ENCODE measurements around the gene PAX5. TPM values are rescaled to one million over a fixed set of nuclear protein-coding genes. Genes with fewer than 3 reads are reported as not detected.

PAX5 gene
- polyA plus RNA-seq, 1 donor from 2014 or later = not detected

DNA sequence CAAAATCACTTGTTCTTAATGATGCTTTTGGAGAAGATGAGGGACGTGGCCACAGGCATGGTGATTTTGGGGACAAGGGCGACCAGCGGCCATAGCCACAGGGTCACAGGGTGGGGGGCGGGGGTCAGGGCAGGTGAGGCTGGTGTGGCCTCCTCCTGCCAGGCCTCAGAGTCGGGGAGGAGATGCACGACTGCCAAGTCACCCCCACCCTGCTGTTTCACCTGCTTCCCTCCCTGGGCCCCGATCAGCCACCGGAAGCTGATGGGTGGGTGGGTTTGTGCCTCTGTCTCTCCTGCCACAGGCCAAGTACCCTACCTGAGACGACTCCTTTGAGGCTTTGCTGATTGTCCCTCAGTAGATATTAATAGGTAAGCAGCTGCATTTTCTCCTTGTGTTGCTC is 199.3 kb downstream of the PAX5 start:
- H3K9ac ChIP-seq (ENCODE audit: low read length) = no peak overlapping the region
- no peak overlapping the region for H2AFZ ChIP-seq (ENCODE audit: low read depth, low read length)
- no peaks in the 10 kb centered on the region for H3K79me2 ChIP-seq (replicated peaks; ENCODE audit: insufficient read depth, low read length)
- no peaks in the 10 kb centered on the region for H3K9me3 ChIP-seq (ENCODE audit: low read length)
- no peaks in the 10 kb centered on the region for H3K27me3 ChIP-seq (ENCODE audit: insufficient read depth, low read depth, low read length)
- no peak overlapping the region for H3K4me3 ChIP-seq (ENCODE audit: low read length)
- H3K4me2 ChIP-seq (ENCODE audit: low read length) = no peak overlapping the region
- H3K27ac ChIP-seq (ENCODE audit: low read length) = no peak overlapping the region
- TF ChIP-seq, protein P1, sequence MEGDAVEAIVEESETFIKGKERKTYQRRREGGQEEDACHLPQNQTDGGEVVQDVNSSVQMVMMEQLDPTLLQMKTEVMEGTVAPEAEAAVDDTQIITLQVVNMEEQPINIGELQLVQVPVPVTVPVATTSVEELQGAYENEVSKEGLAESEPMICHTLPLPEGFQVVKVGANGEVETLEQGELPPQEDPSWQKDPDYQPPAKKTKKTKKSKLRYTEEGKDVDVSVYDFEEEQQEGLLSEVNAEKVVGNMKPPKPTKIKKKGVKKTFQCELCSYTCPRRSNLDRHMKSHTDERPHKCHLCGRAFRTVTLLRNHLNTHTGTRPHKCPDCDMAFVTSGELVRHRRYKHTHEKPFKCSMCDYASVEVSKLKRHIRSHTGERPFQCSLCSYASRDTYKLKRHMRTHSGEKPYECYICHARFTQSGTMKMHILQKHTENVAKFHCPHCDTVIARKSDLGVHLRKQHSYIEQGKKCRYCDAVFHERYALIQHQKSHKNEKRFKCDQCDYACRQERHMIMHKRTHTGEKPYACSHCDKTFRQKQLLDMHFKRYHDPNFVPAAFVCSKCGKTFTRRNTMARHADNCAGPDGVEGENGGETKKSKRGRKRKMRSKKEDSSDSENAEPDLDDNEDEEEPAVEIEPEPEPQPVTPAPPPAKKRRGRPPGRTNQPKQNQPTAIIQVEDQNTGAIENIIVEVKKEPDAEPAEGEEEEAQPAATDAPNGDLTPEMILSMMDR (IDR thresholded peaks at IDR 0.05; ENCODE audit: poor library complexity, severe bottlenecking) = no peak
- TF ChIP-seq TAF1 (IDR thresholded peaks at IDR 0.05; ENCODE audit: low read depth) (no peak), POLR2AphosphoS5 (IDR thresholded peaks at IDR 0.05) (no peak), RAD21 (conservative IDR thresholded peaks at IDR 0.05) (no peak), SMC3 (conservative IDR thresholded peaks at IDR 0.05; ENCODE audit: poor library complexity) (no peak), EP300 (conservative IDR thresholded peaks at IDR 0.05; ENCODE audit: poor library complexity, severe bottlenecking) (no peak), EZH2 (IDR thresholded peaks at IDR 0.05; ENCODE audit: borderline replicate concordance, insufficient read depth, low read length, poor library complexity, severe bottlenecking) (no peak), MXI1 (conservative IDR thresholded peaks at IDR 0.05; ENCODE audit: poor library complexity, severe bottlenecking) (no peak)
- TF ChIP-seq, protein P2, sequence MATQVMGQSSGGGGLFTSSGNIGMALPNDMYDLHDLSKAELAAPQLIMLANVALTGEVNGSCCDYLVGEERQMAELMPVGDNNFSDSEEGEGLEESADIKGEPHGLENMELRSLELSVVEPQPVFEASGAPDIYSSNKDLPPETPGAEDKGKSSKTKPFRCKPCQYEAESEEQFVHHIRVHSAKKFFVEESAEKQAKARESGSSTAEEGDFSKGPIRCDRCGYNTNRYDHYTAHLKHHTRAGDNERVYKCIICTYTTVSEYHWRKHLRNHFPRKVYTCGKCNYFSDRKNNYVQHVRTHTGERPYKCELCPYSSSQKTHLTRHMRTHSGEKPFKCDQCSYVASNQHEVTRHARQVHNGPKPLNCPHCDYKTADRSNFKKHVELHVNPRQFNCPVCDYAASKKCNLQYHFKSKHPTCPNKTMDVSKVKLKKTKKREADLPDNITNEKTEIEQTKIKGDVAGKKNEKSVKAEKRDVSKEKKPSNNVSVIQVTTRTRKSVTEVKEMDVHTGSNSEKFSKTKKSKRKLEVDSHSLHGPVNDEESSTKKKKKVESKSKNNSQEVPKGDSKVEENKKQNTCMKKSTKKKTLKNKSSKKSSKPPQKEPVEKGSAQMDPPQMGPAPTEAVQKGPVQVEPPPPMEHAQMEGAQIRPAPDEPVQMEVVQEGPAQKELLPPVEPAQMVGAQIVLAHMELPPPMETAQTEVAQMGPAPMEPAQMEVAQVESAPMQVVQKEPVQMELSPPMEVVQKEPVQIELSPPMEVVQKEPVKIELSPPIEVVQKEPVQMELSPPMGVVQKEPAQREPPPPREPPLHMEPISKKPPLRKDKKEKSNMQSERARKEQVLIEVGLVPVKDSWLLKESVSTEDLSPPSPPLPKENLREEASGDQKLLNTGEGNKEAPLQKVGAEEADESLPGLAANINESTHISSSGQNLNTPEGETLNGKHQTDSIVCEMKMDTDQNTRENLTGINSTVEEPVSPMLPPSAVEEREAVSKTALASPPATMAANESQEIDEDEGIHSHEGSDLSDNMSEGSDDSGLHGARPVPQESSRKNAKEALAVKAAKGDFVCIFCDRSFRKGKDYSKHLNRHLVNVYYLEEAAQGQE (IDR thresholded peaks at IDR 0.05; ENCODE audit: borderline replicate concordance) = no peak
- H4K20me1 ChIP-seq (ENCODE audit: insufficient read depth) = no peaks in the 10 kb centered on the region
- H3F3A ChIP-seq (ENCODE audit: insufficient read depth, low read length, poor library complexity, severe bottlenecking) = no peaks in the 10 kb centered on the region
- H3K9me2 ChIP-seq (ENCODE audit: insufficient read depth, low read length) = no peaks in the 10 kb centered on the region
- H3K36me3 ChIP-seq (ENCODE audit: insufficient read depth, low read length) = no peaks in the 10 kb centered on the region

DNA sequence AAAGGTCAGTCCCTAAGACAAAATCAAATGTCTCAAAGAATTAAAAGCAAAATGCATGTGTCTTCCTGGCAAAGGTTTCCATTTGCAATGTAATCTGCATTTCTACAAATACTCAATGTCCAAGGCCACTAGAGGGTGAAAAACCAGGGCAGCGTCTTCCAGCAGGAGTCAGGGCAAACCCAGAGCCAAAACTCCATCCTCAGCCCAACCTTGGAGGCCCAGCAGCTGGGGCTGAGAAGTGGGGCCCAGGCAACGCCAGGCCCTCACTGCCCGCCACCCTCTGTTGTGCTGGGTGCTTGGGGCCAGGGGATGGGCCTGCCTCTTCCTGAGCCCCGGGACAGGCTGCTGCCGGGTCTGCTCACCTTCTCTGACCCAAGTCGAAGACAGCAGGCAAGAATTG is 200.1 kb downstream of the PAX5 start:
- Histone ChIP-seq H3F3A (ENCODE audit: insufficient read depth, low read length, poor library complexity, severe bottlenecking) (no peaks in the 10 kb centered on the region), H3K79me2 (replicated peaks; ENCODE audit: insufficient read depth, low read length) (no peaks in the 10 kb centered on the region), H4K20me1 (ENCODE audit: insufficient read depth) (no peaks in the 10 kb centered on the region), H3K9me2 (ENCODE audit: insufficient read depth, low read length) (no peaks in the 10 kb centered on the region), H3K9ac (ENCODE audit: low read length) (no peak overlapping the region), H3K27ac (ENCODE audit: low read length) (no peak overlapping the region), H3K4me3 (ENCODE audit: low read length) (no peak overlapping the region), H3K9me3 (ENCODE audit: low read length) (no peaks in the 10 kb centered on the region), H3K36me3 (ENCODE audit: insufficient read depth, low read length) (no peaks in the 10 kb centered on the region), H3K27me3 (ENCODE audit: insufficient read depth, low read depth, low read length) (no peaks in the 10 kb centered on the region), H2AFZ (ENCODE audit: low read depth, low read length) (no peak overlapping the region), H3K4me2 (ENCODE audit: low read length) (no peak overlapping the region)
- TF ChIP-seq RAD21 (conservative IDR thresholded peaks at IDR 0.05) (no peak), TAF1 (IDR thresholded peaks at IDR 0.05; ENCODE audit: low read depth) (no peak), EZH2 (IDR thresholded peaks at IDR 0.05; ENCODE audit: borderline replicate concordance, insufficient read depth, low read length, poor library complexity, severe bottlenecking) (no peak), POLR2AphosphoS5 (IDR thresholded peaks at IDR 0.05) (no peak)
- TF ChIP-seq, protein P2 (IDR thresholded peaks at IDR 0.05; ENCODE audit: borderline replicate concordance) = no peak
- TF ChIP-seq, protein P1 (IDR thresholded peaks at IDR 0.05; ENCODE audit: poor library complexity, severe bottlenecking) = no peak
